CD1c-positive myeloid dendritic cell (primary cell): ENCODE results near the gene CDR2.
"Not testable (repeated sequence)": the region's sequence is repeated elsewhere in the genome, so short reads cannot be mapped to it uniquely, and the experiment has no call there.

Experiments
- DNase-seq: peaks from one replicate; pipeline ENCODE4 v3.0.0-alpha.2; 2016; ENCODE audit errors: extremely low spot score

The CDR2 gene

DNA sequence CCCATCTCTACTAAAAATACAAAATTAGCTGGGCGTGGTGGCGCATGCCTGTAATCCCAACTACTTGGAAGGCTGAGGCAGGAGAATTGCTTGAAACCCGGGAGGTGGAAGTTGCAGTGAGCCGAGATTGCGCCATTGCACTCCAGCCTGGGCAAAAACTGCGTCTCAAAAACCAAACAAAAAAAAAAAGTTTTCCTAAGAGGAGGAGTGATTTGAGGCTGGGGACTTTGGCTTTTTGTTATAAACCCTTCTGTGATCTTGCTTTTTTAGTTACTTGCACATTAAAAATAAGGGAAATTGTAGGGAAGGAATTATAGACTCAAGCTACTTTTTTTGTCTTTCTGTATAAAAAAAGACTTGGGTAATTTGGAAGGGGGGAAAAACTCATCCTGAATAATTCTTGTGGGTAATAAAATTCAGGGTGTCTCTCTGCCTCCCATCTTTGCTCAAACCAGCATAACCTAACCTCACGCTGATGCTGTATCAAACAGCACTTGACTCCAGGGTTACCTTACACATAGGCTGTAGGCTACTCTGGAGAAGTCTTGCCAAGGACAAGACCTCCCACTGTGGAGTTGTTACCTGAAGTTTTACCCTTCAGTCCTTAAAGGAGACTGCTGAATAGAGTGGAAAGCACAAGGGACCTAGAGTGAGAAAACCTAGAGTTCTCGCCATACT is 1.7 kb upstream of the CDR2 start:
- DNase-seq = no peak

GRCh38 chr16:22375117-22375962 is 921 bp upstream of the CDR2 start:
- no peak for DNase-seq

DNA sequence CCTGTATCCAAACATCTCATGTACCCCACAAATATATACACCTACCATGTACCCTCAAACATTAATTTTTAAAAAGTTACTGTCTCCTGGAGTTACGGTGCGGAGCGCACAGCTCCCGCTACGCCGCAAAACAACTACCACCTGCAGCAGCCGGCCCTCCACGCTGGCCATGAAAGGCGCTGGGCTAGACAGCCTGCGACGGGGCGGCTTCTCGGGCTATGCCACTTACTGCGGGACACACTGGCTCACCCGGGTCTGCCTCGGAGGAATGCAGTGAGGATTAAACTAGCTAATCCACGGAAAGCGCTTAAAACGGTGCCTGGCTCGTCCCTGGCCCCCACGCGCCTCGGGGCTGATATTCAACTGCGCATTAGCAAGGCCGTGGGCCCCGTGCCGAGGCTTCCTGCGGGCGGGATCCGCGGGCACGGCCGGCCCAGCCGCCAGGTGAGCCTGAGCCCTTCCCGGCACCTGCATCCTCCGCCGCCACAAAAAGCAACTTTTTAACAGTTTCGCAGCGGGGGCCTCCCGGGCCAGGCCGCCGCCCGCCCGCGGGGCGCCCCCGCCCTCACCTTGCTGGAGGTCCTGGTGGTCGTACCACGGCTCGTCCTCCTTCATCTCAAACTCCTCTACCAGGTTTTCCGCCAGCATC is 633 bp downstream of the CDR2 start:
- DNase-seq = no peak

GRCh38 chr16:22372882-22373661 is 1.3 kb downstream of the CDR2 start:
- DNase-seq = no peak

DNA sequence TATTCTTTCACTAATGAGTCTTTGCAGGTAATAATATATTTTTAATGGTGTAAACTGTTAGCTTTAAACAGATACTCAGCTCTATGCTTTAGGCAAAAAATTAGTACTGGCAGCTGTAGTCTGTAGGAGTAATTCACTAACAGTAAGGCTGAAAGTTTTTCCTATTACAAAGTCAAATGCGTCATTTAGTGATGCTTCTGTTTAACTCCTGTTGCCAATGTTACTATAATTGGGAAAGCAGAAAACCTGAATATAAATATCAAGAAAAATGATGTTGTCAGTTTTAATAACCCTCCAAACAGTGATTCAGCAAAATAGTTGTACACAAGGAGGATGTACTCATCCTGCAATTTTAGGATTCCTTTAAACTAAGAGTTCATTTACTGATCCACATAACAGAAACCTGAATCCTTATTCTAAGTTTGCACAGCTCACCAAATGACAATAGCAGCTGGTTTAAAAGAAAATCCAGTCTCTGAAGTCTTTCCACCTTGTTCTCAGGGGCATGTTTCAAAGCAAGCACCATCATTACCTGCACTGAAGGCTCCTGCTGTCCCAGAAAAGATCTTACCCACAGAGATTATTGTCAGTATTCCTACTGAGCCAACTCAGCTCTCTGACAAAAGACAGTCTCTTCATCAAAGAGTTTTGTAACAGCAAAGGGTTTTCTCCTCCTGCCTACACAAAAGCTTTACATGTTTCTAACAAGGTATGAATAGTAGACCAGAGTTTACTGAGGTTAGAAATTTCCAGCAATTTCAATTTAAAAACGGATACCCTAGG is 4.2 kb downstream of the CDR2 start:
- DNase-seq = no peak

- peak; percentile 36 for DNase-seq
These were observed 5.1 kb downstream of the CDR2 start for GRCh38 chr16:22369221-22369811.

DNA sequence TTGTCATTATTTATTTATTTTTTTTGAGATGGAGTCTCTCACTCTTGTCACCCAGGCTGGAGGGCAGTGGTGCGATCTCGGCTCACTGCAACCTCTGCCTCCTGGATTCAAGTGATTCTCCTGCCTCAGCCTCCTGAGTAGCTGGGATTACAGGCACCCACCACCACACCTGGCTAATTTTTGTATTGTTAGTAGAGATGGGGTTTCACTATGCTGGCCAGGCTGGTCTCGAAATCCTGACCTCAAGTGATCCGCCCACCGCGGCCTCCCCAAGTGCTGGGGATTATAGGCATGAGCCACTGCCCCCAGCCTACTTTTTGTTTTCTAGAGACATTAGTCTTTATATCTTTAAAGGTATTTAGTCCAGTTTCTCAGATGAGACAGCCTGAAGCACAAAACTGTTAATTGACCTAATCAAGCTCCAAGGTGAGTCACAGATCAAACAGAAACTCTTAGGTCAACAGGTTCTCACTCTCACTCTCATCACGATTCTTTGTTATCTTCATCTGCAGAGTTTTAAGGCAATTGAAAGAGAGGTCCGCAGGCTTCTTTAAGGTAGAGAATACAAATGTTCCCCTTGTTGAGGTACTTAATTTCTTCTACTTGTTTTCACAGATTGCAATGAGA is 6.1 kb downstream of the CDR2 start:
- DNase-seq = not testable (repeated sequence)

- DNase-seq = no peak
These were observed 7.5 kb downstream of the CDR2 start for GRCh38 chr16:22366889-22367288.

DNA sequence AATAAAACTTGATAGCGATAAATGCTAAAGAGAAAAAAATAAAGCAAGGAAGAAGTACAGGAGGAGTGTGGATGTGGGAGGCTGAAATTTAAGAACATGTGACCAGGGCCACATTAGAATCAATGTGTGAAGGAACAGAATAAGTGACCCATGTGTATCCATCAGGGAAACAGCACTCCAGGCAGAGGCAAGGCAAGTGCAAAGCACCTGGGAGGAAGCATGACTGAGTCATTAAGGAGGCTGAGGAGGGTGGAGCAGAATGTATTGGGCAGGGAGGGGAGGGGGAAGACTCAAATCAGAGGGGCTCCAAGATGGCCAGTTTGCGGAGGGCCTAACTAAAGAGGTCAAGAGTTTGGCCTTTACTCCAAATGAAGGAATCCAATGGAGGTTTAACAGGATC is 8.0 kb downstream of the CDR2 start:
- DNase-seq = no peak

DNA sequence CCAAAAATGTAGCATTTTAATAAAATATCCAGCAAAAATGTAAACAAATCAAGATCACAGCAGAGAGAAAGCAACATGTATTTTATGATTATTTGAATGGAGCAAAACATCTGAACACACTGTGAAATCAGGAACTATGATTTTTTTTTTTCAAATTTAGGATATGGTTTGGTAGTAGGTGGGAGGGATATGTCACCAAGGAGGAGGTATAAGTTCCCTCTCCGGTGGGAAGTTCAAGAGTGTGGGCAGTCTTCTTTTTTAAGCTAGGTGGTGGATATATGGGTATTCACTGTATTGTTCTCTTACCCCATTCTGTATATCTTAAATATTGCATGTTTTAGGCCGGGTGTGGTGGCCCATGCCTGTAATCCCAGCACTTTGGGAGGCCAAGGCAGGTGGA is 10.2 kb downstream of the CDR2 start:
- DNase-seq = peak; percentile 85

- DNase-seq = no peak
These were observed 13.3 kb downstream of the CDR2 start for GRCh38 chr16:22360963-22361659.

DNA sequence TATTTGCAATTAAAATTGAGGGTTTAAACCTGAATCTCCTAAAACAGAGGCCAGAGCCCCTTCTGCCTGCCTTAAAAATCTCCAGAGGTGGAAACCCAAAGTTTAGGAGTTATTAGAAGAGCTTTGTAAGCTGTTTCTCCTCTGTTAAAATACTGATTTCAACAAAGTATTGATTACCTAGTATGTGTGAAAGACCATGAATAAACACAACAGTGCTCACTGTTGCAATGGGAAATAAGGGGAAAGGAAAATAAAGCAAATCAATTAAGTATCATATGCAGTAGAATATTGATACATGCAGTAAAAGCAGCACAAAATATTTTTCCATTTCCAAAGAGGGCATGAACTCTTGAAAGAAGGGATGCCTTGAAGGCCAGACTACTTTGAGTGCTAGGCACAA is 14.7 kb downstream of the CDR2 start:
- DNase-seq = no peak

DNA sequence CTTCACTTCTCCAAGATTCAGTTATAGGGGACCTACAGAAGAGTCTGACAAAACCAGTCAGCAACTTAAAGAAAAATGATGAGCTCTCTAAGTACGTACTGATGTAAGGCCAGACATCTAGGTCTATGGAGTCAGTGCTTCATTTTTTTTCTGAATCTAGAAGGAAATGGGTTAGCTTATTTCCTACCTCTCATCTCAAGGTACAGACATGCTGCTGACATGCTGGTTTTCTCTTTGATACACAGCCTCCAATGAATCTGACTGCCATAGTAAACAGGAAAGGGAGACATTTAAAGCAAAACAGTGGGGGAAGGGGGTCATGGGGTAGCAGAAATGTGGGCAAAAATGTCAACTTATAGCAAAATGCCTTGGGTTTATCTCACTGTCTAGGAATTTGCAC is 16.4 kb downstream of the CDR2 start:
- DNase-seq = no peak

GRCh38 chr16:22357635-22357971 is 16.8 kb downstream of the CDR2 start:
- no peak for DNase-seq

DNA sequence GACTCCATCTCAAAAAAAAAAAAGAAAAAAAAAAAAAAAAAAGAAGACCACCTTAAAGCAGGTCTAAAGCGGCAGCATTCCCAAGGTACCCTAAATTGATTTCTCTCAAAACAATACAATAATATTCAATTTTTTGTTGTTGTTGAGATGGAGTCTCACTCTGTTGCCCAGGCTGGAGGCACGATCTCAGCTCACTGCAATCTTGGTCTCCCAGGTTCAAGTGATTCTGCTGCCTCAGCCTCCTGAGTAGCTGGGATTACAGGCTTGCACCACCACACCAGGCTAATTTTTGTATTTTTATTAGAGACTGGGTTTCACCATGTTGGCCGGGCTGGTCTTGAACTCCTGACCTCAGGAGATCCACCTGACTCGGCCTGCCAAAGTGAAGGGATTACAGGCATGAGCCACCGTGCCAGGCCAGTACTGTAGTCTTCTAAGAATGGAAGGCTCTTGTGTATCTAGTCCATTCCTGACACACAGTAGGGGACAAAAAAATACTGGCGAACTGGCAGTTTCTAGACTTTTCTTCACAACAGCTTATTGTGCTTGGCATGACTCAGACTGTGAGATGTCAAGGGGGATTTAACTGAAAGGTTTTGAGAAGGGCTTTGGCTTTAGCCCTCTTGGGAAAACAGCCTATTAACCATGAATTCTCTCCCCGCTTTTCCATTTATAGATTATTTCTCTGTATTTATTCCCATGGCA is 17.3 kb downstream of the CDR2 start:
- DNase-seq = no peak

DNA sequence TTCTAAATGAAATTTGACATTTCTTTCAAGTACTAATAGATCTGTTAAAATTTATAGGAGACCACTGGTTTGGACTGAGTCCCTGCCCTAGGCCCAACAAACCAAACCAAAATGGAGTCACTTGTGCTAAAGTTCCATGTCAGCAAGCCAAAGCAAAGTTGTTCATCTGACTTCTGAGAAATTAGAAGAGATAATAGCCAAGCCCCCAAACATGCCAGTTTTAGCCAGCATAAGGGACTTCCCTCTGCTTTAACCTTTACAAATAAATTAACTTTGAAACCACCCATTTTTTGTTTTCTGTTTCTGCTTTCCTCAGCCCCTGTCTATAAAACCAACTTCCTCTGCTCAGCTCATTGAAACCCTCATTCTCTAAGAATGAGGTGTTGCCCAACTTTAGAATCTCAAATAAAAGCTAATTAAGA is 18.9 kb downstream of the CDR2 start:
- peak; percentile 76 for DNase-seq

DNA sequence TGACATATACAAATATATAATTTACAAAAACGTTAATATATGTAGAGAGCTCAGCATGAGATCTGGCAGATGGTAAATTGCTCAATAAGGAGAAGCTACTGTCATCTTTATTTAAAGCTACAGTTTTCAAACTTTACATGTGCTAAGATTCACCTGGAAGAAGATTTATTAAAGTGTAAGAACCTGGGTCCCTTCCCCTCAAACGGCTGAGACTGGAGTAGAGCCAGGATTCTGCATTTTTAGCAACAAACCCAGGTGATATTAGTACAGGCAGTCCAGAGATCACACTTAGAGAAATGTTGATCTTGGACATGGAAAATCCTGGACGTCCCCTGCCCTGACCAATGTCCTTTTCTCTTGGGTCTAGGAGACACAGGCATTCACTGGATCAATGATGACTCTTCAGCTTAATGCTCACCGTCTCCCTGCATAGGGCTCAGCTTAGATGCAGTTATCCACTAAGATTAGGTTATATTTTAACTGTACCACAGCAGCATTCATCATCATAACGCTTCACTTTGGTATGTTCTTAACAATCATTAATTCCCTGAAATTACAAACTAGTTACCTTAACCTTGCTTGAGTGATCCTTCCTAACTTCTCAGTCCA is 20.4 kb downstream of the CDR2 start:
- DNase-seq = no peak

DNA sequence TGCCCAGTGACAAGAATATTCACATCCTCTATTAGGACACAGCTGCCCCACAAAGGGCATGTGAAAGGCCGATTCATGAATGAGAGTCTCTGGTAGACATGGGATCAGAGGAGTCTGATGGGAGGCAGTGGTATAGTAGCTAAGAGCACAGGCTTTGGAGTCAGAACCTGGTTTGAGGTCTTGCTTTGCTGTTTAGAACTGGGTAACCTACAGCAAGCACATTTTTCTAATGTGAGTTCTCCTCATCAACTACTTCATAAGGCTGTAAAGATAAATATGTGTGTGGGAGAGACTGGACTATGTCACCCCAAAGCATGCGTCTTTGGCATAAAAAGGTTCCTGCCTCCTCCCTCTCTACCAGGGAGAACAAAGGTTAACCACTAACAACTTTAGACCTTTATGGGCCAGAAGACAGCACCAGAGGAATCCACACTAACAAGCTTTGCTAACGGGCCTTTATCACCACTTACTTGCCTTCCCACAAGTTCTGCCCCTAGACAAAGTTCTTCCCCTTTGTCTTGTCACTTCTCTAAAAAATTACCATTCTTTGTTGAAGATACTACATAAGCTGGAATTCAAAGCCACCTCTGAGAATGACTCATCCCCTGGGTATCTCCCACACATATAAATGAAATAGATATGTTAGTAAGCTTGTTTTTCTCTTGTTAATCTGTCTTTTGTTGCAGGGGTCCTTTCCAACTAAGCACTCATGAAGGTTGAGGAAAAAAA is 21.1 kb downstream of the CDR2 start:
- DNase-seq = peak; percentile 91
